RKO (cell line): Measurements from ENCODE around the gene WIPF2.
"Not testable (repeated sequence)": the region's sequence is repeated elsewhere in the genome, so short reads cannot be mapped to it uniquely, and the experiment has no call there.

Source experiments
- DNase-seq: peaks from one replicate; pipeline ENCODE4 v3.0.0-alpha.2; 2016; ENCODE audit warnings: low spot score

Gene WIPF2

DNA sequence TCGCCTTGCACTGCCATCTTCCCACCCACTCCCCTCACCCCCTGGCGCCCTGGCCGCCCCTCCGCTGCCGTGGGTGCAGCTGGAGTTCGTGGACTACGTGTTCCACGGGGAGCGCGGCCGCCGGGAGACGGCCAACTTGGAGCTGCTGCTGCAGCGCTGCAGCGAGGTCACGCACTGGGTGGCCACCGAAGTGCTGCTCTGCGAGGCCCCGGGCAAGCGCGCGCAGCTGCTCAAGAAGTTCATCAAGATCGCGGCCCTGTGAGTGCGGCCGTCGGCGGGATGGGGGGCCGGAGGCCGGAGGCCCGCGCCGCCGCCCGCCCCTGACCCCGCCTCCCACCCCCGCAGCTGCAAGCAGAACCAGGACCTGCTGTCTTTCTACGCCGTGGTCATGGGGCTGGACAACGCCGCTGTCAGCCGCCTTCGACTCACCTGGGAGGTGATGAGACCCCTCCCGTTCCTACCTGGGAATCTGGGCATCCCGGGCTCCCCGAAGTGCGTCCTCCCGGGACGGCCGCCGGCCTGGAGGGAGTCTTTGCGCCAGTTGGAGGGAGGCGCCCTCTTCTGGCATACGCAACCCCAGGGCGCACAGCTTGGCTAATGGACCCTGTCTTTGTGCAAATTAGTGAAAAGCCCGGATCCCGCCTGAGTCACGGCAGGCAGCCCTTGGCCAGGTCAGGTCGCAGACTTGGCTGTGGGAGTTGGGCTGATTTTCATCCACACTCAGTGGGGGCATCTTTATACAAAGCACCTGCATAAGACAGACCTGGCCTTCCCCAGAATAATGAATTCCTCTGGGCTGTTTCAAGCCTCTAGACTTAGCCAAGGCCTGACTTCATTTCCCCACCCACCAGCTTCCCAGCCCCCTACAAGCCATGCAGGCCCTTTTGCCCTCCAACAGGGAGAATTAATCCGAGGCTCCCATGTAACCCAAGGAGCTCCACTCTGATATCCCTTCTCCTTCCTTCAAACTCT is 27.6 kb upstream of the WIPF2 start:
- DNase-seq, result no peak

GRCh38 chr17:40192961-40193360 is 26.1 kb upstream of the WIPF2 start:
- DNase-seq, result no peak

- no peak for DNase-seq
Measured at GRCh38 chr17:40194821-40195220, 24.3 kb upstream of the WIPF2 start.

DNA sequence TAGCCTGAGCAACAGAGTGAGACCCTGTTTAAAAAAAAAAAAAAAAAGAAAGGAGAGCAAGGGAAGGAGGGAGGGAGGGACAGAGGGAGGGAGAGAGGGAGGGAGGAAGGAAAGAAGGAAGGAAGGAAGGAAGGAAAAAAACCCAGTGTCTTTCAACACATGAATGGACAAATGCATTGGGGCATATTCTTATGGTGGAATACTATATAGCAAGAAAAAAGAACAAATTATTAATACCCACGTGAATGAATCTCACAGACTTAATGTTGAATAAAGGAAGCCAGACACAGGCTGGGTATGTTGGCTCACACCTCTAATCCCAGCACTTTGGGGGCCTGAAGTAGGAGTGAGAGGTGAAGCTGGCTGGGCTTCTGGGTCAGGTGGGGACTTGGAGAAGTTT is 21.6 kb upstream of the WIPF2 start:
- no peak for DNase-seq

DNA sequence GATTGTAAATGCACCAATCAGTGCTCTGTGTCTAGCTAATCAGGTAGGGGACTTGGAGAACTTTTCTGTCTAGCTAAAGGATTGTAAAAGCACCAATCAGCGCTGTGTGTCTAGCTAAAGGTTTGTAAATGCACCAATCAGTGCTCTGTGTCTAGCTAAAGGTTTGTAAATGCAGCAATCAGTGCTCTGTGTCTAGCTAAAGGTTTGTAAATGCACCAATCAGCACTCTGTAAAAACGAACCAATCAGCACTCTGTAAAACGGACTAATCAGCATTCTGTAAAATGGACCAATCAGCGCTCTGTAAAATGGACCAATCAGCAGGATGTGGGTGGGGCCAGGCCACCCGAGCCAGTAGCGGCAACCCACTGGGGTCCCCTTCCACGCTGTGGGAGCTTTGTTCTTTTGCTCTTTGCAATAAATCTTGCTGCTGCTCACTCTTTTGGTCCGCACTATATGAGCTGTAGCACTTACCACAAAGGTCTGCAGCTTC is 21.1 kb upstream of the WIPF2 start:
- DNase-seq, result not testable (repeated sequence)

GRCh38 chr17:40198576-40198975 is 20.5 kb upstream of the WIPF2 start:
- no peak for DNase-seq

DNA sequence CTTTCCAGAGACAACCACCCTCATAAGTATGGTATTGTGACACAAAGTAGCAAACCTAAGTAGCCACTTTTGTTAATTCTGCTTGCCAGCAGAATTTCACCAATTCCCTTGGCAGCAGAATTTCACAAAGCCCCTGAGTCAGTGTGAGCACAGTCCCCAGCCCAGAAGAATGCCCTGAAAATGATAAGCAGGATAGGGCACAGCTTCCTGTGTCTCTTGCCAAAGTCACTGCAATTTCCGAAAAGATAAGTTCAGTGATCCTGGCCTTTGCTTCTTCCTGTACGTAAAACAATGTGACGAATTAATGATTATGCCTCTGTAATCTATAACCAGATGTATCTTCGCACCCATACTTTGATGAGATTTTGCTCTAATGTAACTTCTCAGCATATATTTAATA is 16.0 kb upstream of the WIPF2 start:
- DNase-seq, result no peak

GRCh38 chr17:40206193-40206592 is 12.9 kb upstream of the WIPF2 start:
- not testable (repeated sequence) for DNase-seq

DNA sequence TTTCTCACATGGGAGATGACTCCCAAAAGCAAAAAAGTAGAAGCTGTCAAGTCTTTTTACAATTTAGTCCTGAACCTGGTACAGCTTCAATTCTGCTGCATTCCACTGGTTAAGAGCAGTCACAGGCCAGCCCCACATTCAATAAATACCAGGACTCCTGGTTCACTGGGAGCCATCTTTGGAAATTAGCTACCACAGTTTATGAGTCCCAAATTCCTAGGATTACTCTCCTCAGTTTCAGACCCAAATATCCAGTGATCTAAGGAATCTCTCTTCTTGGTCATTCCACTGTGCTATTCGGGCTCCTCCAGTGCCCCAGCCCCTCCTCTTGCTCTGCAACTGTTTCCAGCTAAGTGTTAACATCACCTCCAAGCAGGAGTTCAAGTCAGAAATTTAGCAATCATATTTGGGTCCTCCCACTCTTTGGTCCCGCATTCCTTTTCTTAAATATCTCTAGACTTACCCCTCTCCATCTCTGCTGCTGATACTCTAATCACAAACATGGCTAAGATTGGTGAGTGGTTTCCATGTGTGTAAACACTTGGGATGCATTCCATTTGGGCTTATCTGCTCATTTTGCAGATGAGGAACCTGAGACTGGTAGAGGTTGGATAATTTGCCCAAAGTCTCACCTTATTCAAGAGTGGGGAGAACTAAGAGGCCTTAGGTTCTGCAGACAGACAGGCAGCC is 9.6 kb upstream of the WIPF2 start:
- no peak for DNase-seq

DNA sequence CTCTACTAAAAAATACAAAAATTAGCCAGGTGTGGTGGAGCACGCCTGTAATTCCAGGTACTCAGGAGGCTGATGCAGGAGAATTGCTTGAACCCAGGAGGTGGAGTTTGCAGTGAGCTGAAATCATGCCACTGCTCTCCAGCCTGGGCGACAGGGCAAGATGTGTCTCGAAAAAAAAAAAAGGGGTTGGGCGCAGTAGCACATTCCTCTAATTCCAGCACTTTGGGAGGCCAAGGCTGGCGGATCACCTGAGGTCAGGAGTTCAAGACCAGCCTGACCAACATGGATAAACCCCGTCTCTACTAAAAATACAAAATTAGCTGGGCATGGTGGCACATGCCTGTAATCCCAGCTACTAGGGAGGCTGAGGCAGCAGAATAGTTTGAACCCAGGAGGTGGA is 5.2 kb upstream of the WIPF2 start:
- DNase-seq, result not testable (repeated sequence)

DNA sequence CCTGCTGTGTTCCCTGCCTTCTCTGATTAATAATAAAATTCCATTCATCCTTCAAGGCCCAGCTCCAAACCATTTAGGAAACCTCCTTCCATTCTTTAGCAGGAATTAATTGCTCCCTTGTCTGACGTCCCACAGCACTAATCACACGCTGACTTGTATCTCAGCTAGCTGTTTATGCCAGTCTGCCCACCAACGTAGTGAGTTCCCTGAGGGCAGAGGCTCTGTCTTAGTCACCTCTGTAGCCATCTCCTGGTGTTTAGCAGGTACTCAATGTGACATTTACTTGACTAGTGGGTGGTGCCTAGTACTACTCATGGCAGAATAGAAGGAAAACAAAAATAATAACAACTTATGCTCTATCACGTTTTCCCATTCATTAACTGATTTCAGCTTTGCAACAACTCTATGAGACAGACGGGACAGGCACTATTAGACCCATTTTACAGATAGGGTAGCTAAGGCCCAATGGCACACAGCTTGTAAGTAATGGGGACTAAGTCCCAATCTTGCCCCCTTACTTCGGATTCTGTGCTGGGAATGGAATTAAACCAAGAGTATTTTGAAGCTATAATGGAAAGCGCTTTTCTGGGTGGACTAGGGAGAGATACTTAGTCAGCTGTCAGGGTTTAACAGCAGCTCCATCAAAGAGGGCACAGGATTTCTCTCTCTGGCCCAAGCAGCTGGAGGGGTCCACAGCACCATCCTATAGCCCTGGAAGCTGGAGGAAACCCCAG is 931 bp upstream of the WIPF2 start:
- DNase-seq, result no peak

DNA sequence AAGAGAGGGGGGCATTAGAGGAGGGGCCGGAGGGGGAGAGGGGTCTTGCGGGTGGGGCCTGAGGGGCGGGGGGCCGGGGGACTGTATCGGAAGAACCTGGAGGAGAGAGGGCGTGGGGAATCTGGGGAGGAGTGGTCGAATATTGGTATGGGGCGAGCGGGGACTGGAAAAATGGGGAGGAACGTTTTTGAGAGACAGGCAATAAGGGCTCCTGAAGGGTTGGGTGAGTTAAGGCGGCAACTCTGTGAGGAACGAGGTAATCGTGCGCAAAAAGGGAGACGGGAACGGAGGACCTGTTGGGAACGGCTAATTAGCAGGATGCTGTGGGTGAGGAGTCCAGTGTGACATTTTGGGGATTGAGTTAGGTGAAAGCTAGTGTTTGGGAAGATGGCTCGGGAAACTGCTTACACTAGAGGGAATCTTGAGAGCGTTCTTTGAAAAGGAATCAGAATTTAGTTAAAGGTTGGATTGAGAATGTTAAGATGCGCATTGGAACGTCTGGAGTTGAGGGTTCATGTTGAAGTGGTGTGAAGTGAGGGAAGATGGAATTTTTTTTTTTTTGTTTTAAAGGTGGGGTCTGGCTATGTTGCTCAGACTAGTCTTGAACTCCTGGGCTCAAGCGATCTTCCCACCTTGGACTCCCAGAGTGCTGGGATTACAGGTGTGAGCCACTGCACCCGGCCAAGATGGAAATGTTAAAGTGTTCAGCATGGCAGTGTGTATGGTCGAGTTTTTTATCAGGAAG is 662 bp downstream of the WIPF2 start:
- peak; percentile 74 for DNase-seq

DNA sequence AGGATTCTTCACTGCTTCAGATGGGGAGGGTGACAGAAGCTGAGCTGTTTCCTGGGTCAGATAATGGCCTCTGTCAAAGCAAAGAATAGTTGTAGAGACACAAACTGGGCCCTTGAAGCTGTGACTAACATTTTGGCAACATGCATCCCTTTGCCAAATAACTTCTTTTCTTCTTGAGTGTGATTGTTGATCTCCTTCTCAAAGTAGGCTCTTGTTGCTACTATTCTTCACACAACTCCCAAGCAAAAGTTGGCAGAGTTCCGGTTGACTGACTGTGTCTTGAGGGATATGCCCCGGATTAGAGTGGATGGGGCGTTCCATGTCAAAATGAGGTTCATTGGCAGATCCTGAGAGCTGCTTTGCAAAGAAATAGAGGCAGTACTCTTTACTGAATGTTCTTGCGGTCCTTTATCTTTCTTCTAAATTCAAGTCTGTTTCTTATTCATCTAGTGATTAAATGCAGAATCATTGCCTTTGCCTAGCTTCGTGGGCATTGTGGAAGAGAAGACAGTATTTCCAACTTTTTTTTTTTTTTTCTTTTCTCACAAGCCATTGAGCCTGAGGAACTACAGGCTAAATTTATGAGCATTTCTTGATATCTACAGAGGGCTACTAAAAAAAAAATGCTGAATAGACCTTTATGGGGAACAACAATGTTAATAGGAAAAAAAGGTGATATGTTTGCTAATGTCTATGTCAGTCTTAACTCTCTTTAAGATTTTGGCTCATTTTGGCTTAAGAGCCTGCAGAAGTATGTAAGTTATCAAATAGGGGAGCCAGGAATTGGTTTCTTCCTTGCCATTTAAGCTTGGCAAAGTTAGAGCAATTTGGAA is 5.8 kb downstream of the WIPF2 start:
- no peak for DNase-seq

GRCh38 chr17:40229146-40229545 is 10.0 kb downstream of the WIPF2 start:
- not testable (repeated sequence) for DNase-seq

DNA sequence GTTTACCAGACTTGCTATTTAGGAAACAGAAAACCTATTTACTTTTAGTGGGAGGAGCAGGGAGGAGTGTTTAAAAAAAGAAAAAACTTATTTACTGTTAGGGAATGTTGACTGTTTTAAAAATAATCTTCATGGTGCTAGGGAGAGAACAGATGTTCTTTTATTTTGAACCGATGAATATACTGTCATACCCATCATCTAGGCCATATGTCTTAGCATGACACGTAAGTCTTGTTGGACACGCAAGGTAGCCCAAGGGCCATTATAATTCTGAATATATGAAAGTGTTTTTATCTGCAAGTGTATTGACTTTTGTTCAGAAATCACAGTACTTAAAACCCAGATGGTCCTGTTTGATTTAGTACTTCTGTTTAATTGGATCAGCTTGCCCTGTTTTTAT is 11.6 kb downstream of the WIPF2 start:
- no peak for DNase-seq

GRCh38 chr17:40231928-40232327 is 12.8 kb downstream of the WIPF2 start:
- not testable (repeated sequence) for DNase-seq

- no peak for DNase-seq
Measured at GRCh38 chr17:40241252-40241834, 22.2 kb downstream of the WIPF2 start.

DNA sequence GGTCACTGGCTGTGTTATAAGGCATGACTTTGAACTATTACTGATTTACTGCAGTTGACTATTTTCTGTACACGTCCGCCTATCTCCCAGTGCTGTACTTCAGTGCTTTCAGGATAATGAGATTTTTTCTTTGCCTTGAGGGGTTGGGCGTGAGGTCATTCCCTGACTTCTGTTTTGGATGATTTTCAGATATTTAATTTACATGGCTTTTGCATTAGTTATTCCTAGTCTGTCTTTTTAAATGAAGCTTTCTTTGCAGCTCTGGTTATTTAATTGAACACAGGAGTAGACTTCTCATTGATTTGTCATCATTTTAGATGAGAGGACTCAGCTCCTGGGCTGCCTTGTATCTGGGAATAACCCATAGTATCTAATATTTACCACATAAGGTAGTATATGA is 23.7 kb downstream of the WIPF2 start:
- DNase-seq, result no peak

- DNase-seq, result no peak
Measured at GRCh38 chr17:40243761-40244160, 24.7 kb downstream of the WIPF2 start.

GRCh38 chr17:40244255-40244654 is 25.2 kb downstream of the WIPF2 start:
- no peak for DNase-seq
